ENCODE results near the gene PPARA. TPM values are rescaled to one million over a fixed set of nuclear protein-coding genes. Genes with fewer than 3 reads are reported as not detected.

Gene PPARA
- total RNA-seq, 1 experiment from 2014 or later, result 10.7 TPM

GRCh38 chr22:46240073-46240472, 89.7 kb downstream of the PPARA start:
- DNase-seq (ENCODE audit: low read depth, low spot score) (no peak), ATAC-seq (no peak)
- no peaks in the 10 kb centered on the region for H3K36me3 ChIP-seq (ENCODE audit: control insufficient read depth, insufficient read depth, low read length)
- ChIA-PET CTCF (no interaction called here), POLR2A (no interaction called here)
- H3K27ac ChIP-seq (ENCODE audit: low read length), result no peak overlapping the region
- TF ChIP-seq CTCF (IDR thresholded peaks at IDR 0.05) (no peak), POLR2AphosphoS5 (IDR thresholded peaks at IDR 0.05; ENCODE audit: low read depth, low read length) (no peak), SIN3A (IDR thresholded peaks at IDR 0.05; ENCODE audit: borderline replicate concordance, insufficient read depth, low read depth, low read length) (no peak), REST (IDR thresholded peaks at IDR 0.05; ENCODE audit: insufficient read depth in 1 of 2, low read depth in 2 of 2, low read length in 1 of 2) (no peak), TCF7L2 (IDR thresholded peaks at IDR 0.05; ENCODE audit: low read depth, low read length) (no peak)
- no peaks in the 10 kb centered on the region for H3K9me3 ChIP-seq (ENCODE audit: control insufficient read depth, insufficient read depth, low read depth, low read length)
- in situ Hi-C loops (cut with HindIII; ENCODE audit: low pct_unique_long_range_greater_than_20kb, low sequenced_read_pairs) (no loop called here), intact Hi-C loops (cut with micrococcal nuclease; ENCODE audit: unreplicated experiment) (no loop called here)
- H3K4me1 ChIP-seq (ENCODE audit: control insufficient read depth, insufficient read depth, low read length), result no peaks in the 10 kb centered on the region
- no peak overlapping the region for H3K4me3 ChIP-seq (ENCODE audit: low read depth in 2 of 2, low read length in 2 of 2)
- no TSS peak for BruUV-seq (replicated peaks)
- H3K27me3 ChIP-seq (ENCODE audit: control insufficient read depth, insufficient read depth, low read length), result no peaks in the 10 kb centered on the region

- no peaks in the 10 kb centered on the region for H3K27me3 ChIP-seq (ENCODE audit: control insufficient read depth, insufficient read depth, low read length)
- no peaks in the 10 kb centered on the region for H3K4me1 ChIP-seq (ENCODE audit: control insufficient read depth, insufficient read depth, low read length)
- no peak for TF ChIP-seq SIN3A (IDR thresholded peaks at IDR 0.05; ENCODE audit: borderline replicate concordance, insufficient read depth, low read depth, low read length)
- H3K36me3 ChIP-seq (ENCODE audit: control insufficient read depth, insufficient read depth, low read length), result no peaks in the 10 kb centered on the region
- no peak overlapping the region for H3K27ac ChIP-seq (ENCODE audit: low read length)
- intact Hi-C loops (cut with micrococcal nuclease; ENCODE audit: unreplicated experiment) (no loop called here), in situ Hi-C loops (cut with HindIII; ENCODE audit: low pct_unique_long_range_greater_than_20kb, low sequenced_read_pairs) (no loop called here)
- no TSS peak for BruUV-seq (replicated peaks)
- DNase-seq (ENCODE audit: low read depth, low spot score) (no peak), ATAC-seq (no peak)
- no peaks in the 10 kb centered on the region for H3K9me3 ChIP-seq (ENCODE audit: control insufficient read depth, insufficient read depth, low read depth, low read length)
- ChIA-PET CTCF (no interaction called here), POLR2A (no interaction called here)
- no peak overlapping the region for H3K4me3 ChIP-seq (ENCODE audit: low read depth in 2 of 2, low read length in 2 of 2)
Measured at GRCh38 chr22:46240506-46240905, 90.2 kb downstream of the PPARA start.

GRCh38 chr22:46240907-46241306, 90.6 kb downstream of the PPARA start:
- ATAC-seq (no peak), DNase-seq (ENCODE audit: low read depth, low spot score) (no peak)
- TF ChIP-seq SIN3A (IDR thresholded peaks at IDR 0.05; ENCODE audit: borderline replicate concordance, insufficient read depth, low read depth, low read length) (no peak), CTCF (IDR thresholded peaks at IDR 0.05) (no peak), TCF7L2 (IDR thresholded peaks at IDR 0.05; ENCODE audit: low read depth, low read length) (no peak), REST (IDR thresholded peaks at IDR 0.05; ENCODE audit: insufficient read depth in 1 of 2, low read depth in 2 of 2, low read length in 1 of 2) (no peak), POLR2AphosphoS5 (IDR thresholded peaks at IDR 0.05; ENCODE audit: low read depth, low read length) (no peak)
- no peaks in the 10 kb centered on the region for H3K4me1 ChIP-seq (ENCODE audit: control insufficient read depth, insufficient read depth, low read length)
- H3K27me3 ChIP-seq (ENCODE audit: control insufficient read depth, insufficient read depth, low read length), result no peaks in the 10 kb centered on the region
- POLR2A ChIA-PET, result no interaction called here
- no peaks in the 10 kb centered on the region for H3K36me3 ChIP-seq (ENCODE audit: control insufficient read depth, insufficient read depth, low read length)
- H3K9me3 ChIP-seq (ENCODE audit: control insufficient read depth, insufficient read depth, low read depth, low read length), result no peaks in the 10 kb centered on the region
- intact Hi-C loops (cut with micrococcal nuclease; ENCODE audit: unreplicated experiment), result no loop called here
- in situ Hi-C loops (cut with HindIII; ENCODE audit: low pct_unique_long_range_greater_than_20kb, low sequenced_read_pairs), result no loop called here
- H3K4me3 ChIP-seq (ENCODE audit: low read depth in 2 of 2, low read length in 2 of 2), result no peak overlapping the region
- no TSS peak for BruUV-seq (replicated peaks)
- H3K27ac ChIP-seq (ENCODE audit: low read length), result no peak overlapping the region
- CTCF ChIA-PET, result no interaction called here

Data from Panc1 (cell line).